Gastroesophageal sphincter (tissue), 4 donors: ENCODE results near the gene ZNF354C. TPM values are rescaled to one million over a fixed set of nuclear protein-coding genes. Genes with fewer than 3 reads are reported as not detected.
"Not testable (repeated sequence)": the region's sequence is repeated elsewhere in the genome, so short reads cannot be mapped to it uniquely, and the experiment has no call there.

Experiments
- ATAC-seq: fragments of 150-250 bp; one replicate; pipeline ENCODE4 v1.9.1; 2016; ENCODE audit warnings: mild to moderate bottlenecking, moderate library complexity
- H3K27ac ChIP-seq, 4 donors: fragments of 200-600 bp; sonication (generic) in 3 of 4; 1 replicate in 3 of 4; 2 replicates in 1 of 4; pipeline ENCODE4 v1.5.1; 2016 to 2019
- H3K27me3 ChIP-seq: fragments of 200-600 bp; sonication (generic); one replicate; pipeline ENCODE4 v1.5.1; 2019
- H3K36me3 ChIP-seq, 2 donors: fragments of 200-600 bp; sonication (generic); one replicate each; pipeline ENCODE4 v1.5.1; 2019; ENCODE audit warnings: control low read depth in 1 of 2
- H3K4me1 ChIP-seq, 3 donors: fragments of 200-600 bp; sonication (generic); 1 replicate in 2 of 3; 2 replicates in 1 of 3; pipeline ENCODE4 v1.5.1; 2016 to 2019; ENCODE audit warnings: control low read depth in 2 of 3
- H3K4me3 ChIP-seq, 2 donors: fragments of 200-600 bp; sonication (generic); one replicate each; pipeline ENCODE4 v1.5.1; 2019; ENCODE audit warnings: mild to moderate bottlenecking in 1 of 2, moderate library complexity in 1 of 2
- H3K9me3 ChIP-seq, 3 donors: fragments of 200-600 bp; sonication (generic); one replicate each; pipeline ENCODE4 v1.5.1; 2017 to 2019; ENCODE audit warnings: control low read depth in 2 of 3
- EP300 ChIP-seq: sonication (generic); formaldehyde crosslinking; IDR thresholded peaks from one replicate; pipeline ENCODE4 v1.6.1; 2017; ENCODE audit warnings: antibody characterized with exemption, mild to moderate bottlenecking
- POLR2A ChIP-seq, 2 donors: fragments of 450-650 bp; IDR thresholded peaks; one replicate each; pipeline ENCODE4 v1.6.1; 2017; ENCODE audit warnings: antibody characterized with exemption in 2 of 2, mild to moderate bottlenecking in 2 of 2, moderate library complexity in 1 of 2
- POLR2AphosphoS5 ChIP-seq: sonication (generic); formaldehyde crosslinking; IDR thresholded peaks from one replicate; pipeline ENCODE4 v1.6.1; 2017; ENCODE audit warnings: antibody characterized with exemption
- WGBS, 2 donors: methylation state at CpG; one replicate each; pipeline ENCODE4 v1.1.5; 2018; ENCODE audit warnings: low coverage in 1 of 2; 5-methylcytosine and 5-hydroxymethylcytosine counted together
- total RNA-seq, 4 donors: library from RNA; depleted of rRNA; stranded (reverse); fragments of >200 nt; gene quantifications; one replicate each; pipeline ENCODE4 v1.1.0, GENCODE V29; 2016
- TF ChIP-seq, protein P1 (sequence below), 4 experiments: fragments of 200-600 bp in 2 of 4; fragments of 450-650 bp in 2 of 4; sonication (generic) in 1 of 4; IDR thresholded peaks; one replicate each; pipeline ENCODE4 v1.5.1; 2017 to 2019; ENCODE audit warnings: antibody characterized with exemption in 4 of 4, mild to moderate bottlenecking in 2 of 4, moderate library complexity in 2 of 4

The ZNF354C gene
- total RNA-seq, 4 donors from 2014 or later = 5.3 to 14.8 (median 6.9) TPM

DNA sequence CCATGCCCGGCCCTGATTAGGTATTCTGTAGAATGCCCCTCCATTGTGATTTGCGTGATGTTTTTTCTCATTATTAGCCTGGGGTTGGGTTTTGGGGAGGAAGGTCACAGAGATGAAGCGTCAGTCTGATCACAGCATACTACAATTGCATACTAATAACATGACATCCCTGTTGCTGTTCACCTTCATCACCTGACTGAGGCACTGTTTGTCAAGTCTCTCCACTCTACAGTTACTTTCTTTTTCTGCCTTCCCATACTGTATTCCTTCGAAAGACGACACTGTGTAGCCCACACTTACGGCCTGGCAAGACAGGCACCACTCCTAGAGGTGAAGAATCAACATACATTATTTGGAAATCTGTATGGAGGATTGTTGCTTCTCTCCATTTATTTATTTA lies 5.5 kb downstream of the ZNF354C start:
- H3K4me1 ChIP-seq = peaks cover 0 to 13% (median 4%) of the 10 kb centered on the region in 3 donors
- H3K27ac ChIP-seq = no peak overlapping the region
- peaks cover 0 to 63% (median 0%) of the 10 kb centered on the region in 3 donors for H3K9me3 ChIP-seq
- no peaks in the 10 kb centered on the region for H3K27me3 ChIP-seq
- H3K4me3 ChIP-seq = no peak overlapping the region
- H3K36me3 ChIP-seq = peaks cover 0 to 90% of the 10 kb centered on the region in 2 donors
- ATAC-seq = no peak
- WGBS, 2 donors = 100% methylated on average over 3 of the region's 6 CpGs
- TF ChIP-seq POLR2AphosphoS5 = no peak
- TF ChIP-seq POLR2A (IDR thresholded peaks at IDR 0.05) = no peak
- TF ChIP-seq, protein P1, sequence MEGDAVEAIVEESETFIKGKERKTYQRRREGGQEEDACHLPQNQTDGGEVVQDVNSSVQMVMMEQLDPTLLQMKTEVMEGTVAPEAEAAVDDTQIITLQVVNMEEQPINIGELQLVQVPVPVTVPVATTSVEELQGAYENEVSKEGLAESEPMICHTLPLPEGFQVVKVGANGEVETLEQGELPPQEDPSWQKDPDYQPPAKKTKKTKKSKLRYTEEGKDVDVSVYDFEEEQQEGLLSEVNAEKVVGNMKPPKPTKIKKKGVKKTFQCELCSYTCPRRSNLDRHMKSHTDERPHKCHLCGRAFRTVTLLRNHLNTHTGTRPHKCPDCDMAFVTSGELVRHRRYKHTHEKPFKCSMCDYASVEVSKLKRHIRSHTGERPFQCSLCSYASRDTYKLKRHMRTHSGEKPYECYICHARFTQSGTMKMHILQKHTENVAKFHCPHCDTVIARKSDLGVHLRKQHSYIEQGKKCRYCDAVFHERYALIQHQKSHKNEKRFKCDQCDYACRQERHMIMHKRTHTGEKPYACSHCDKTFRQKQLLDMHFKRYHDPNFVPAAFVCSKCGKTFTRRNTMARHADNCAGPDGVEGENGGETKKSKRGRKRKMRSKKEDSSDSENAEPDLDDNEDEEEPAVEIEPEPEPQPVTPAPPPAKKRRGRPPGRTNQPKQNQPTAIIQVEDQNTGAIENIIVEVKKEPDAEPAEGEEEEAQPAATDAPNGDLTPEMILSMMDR (IDR thresholded peaks at IDR 0.05) = no peak
- no peak for TF ChIP-seq EP300

GRCh38 chr5:179079165-179079987 lies 19.2 kb downstream of the ZNF354C start:
- H3K4me1 ChIP-seq = no peaks in the 10 kb centered on the region
- peaks cover 20 to 100% (median 26%) of the 10 kb centered on the region in 3 donors for H3K9me3 ChIP-seq
- peaks cover 21 to 89% of the 10 kb centered on the region in 2 donors for H3K36me3 ChIP-seq
- H3K4me3 ChIP-seq = no peak overlapping the region
- WGBS, 2 donors = 96 to 98% methylated on average over 11 of the region's 11 CpGs
- ATAC-seq = no peak
- H3K27me3 ChIP-seq = no peaks in the 10 kb centered on the region
- TF ChIP-seq POLR2A (IDR thresholded peaks at IDR 0.05) = no peak
- no peak for TF ChIP-seq EP300
- TF ChIP-seq, protein P1 (IDR thresholded peaks at IDR 0.05) = no peak
- no peak for TF ChIP-seq POLR2AphosphoS5
- H3K27ac ChIP-seq = no peak overlapping the region

DNA sequence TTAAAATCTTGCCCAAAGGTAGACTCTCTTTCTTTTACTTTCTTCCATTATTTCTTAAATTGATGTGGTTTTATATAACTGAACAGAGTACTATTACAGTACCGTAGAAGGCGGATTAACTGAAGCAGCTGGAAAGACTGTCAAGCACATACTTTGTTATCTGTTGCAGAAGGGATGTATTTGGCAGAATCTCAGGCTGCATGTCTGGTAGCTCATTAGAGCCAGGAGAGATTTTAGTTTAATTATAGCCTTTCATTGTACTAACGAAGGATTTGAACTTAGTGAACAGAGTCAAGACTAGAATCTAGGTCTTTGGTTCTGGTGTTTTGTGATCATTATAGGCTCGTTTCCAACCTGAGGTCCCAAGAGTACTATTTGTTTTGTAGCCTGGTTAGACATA lies 20.6 kb downstream of the ZNF354C start:
- H3K4me1 ChIP-seq = no peaks in the 10 kb centered on the region
- no peak overlapping the region for H3K4me3 ChIP-seq
- no peaks in the 10 kb centered on the region for H3K27me3 ChIP-seq
- no peak for ATAC-seq
- no peak for TF ChIP-seq POLR2A (IDR thresholded peaks at IDR 0.05)
- TF ChIP-seq, protein P1 (IDR thresholded peaks at IDR 0.05) = no peak
- no peak for TF ChIP-seq EP300
- TF ChIP-seq POLR2AphosphoS5 = no peak
- peaks cover 20 to 100% (median 26%) of the 10 kb centered on the region in 3 donors for H3K9me3 ChIP-seq
- H3K36me3 ChIP-seq = peaks cover 21 to 76% of the 10 kb centered on the region in 2 donors
- no peak overlapping the region for H3K27ac ChIP-seq
- 94 to 100% methylated on average over 4 of the region's 4 CpGs for WGBS, 2 donors

DNA sequence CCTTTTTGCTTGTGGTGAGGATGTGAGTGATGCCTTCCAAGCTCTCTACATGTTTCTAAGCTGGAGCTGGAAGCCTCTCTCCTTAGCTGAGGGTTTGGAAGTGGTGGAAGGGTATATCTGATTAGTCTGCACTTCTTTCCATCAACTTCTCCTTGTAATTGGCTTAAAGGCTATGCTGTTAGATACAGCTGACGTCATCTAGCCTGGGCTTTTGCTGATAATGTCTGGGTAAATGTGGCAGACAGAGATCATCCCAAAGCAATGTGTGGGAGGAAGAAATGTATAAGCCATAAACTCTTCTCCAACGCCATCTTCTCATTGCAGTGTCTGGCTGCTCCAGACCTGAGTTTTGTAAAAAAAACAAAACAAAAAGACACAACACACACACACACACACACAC lies 29.3 kb downstream of the ZNF354C start:
- no peak for ATAC-seq
- Histone ChIP-seq H3K4me3 (no peak overlapping the region), H3K9me3 (peaks cover 0 to 99% (median 8%) of the 10 kb centered on the region in 3 donors), H3K27ac (no peak overlapping the region), H3K4me1 (no peaks in the 10 kb centered on the region), H3K36me3 (no peaks in the 10 kb centered on the region), H3K27me3 (no peaks in the 10 kb centered on the region)
- WGBS, 2 donors = 85 to 100% methylated on average over 2 of the region's 2 CpGs
- TF ChIP-seq, protein P1 (IDR thresholded peaks at IDR 0.05) = no peak
- no peak for TF ChIP-seq POLR2A (IDR thresholded peaks at IDR 0.05)

DNA sequence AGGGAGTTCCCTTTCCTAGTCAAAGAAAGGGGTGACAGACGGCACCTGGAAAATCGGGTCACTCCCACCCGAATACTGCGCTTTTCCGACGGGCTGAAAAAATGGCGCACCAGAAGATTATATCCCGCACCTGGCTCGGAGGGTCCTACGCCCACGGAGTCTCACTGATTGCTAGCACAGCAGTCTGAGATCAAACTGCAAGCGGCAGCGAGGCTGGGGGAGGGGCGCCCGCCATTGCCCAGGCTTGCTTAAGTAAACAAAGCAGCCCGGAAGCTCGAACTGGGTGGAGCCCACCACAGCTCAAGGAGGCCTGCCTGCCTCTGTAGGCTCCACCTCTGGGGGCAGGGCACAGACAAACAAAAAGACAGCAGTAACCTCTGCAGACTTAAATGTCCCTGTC lies 41.1 kb downstream of the ZNF354C start:
- H3K4me3 ChIP-seq, ATAC-seq, H3K27me3 ChIP-seq, H3K36me3 ChIP-seq, H3K27ac ChIP-seq, H3K4me1 ChIP-seq: not testable (repeated sequence)
- peaks cover 0 to 53% (median 0%) of the 10 kb centered on the region in 3 donors for H3K9me3 ChIP-seq
- WGBS, 2 donors = 93% methylated on average over 6 of the region's 17 CpGs; no CpG with 5 or more reads in 1 of the 2 donors
